GM18502 (cell line): Measurements from ENCODE around the gene CELF4.

Experiments used
- ATAC-seq: cut with Tn5 transposase; IDR thresholded peaks from one replicate; pipeline ENCODE4 v1.9.1; 2021; ENCODE audit warnings: mild to moderate bottlenecking; ENCODE audit not compliant: unreplicated experiment, poor library complexity

Gene CELF4

GRCh38 chr18:37575646-37576045 lies 10.0 kb upstream of the CELF4 start:
- no peak for ATAC-seq

GRCh38 chr18:37574113-37574512 lies 8.5 kb upstream of the CELF4 start:
- ATAC-seq = no peak

GRCh38 chr18:37572736-37573135 lies 7.1 kb upstream of the CELF4 start:
- no peak for ATAC-seq

- ATAC-seq = no peak
These were observed 5.7 kb upstream of the CELF4 start for GRCh38 chr18:37571266-37571665.

GRCh38 chr18:37570336-37570930 lies 4.8 kb upstream of the CELF4 start:
- no peak for ATAC-seq

- no peak for ATAC-seq
These were observed 3.1 kb upstream of the CELF4 start for GRCh38 chr18:37568671-37569070.

- no peak for ATAC-seq
These were observed 2.4 kb upstream of the CELF4 start for GRCh38 chr18:37567994-37568359.

GRCh38 chr18:37567061-37567993 lies 1.7 kb upstream of the CELF4 start:
- ATAC-seq = no peak

- ATAC-seq = no peak
These were observed 972 bp upstream of the CELF4 start for GRCh38 chr18:37566479-37567060.

GRCh38 chr18:37565977-37566478 lies 430 bp upstream of the CELF4 start:
- no peak for ATAC-seq

GRCh38 chr18:37564711-37565100 lies 892 bp downstream of the CELF4 start:
- no peak for ATAC-seq

- ATAC-seq = no peak
These were observed 1.6 kb downstream of the CELF4 start for GRCh38 chr18:37563931-37564392.

- ATAC-seq = no peak
These were observed 3.6 kb downstream of the CELF4 start for GRCh38 chr18:37561986-37562385.

GRCh38 chr18:37560003-37560402 lies 5.6 kb downstream of the CELF4 start:
- ATAC-seq = no peak

GRCh38 chr18:37559194-37559593 lies 6.4 kb downstream of the CELF4 start:
- no peak for ATAC-seq

- no peak for ATAC-seq
These were observed 11.2 kb downstream of the CELF4 start for GRCh38 chr18:37554399-37554787.

GRCh38 chr18:37553633-37554398 lies 11.8 kb downstream of the CELF4 start:
- ATAC-seq = no peak

GRCh38 chr18:37552286-37552685 lies 13.3 kb downstream of the CELF4 start:
- ATAC-seq = no peak

GRCh38 chr18:37551846-37552245 lies 13.8 kb downstream of the CELF4 start:
- no peak for ATAC-seq

- no peak for ATAC-seq
These were observed 14.3 kb downstream of the CELF4 start for GRCh38 chr18:37551249-37551648.
